IMR-90 (cell line): ENCODE measurements around the gene FOXO1.

Experiments
- BHLHE40 ChIP-seq: fragments of 150-350 bp; IDR thresholded peaks from 2 replicates; pipeline ENCODE4 v1.6.1; 2016; ENCODE audit warnings: mild to moderate bottlenecking, low read depth, low read length
- CHD1 ChIP-seq: IDR thresholded peaks from 2 replicates; pipeline ENCODE4 v1.6.1; 2012; ENCODE audit warnings: low read depth, low read length, improper control_type of control experiment
- CTCF ChIP-seq: conservative IDR thresholded peaks from 2 replicates; pipeline ENCODE4 v1.5.1; 2012; ENCODE audit warnings: mild to moderate bottlenecking, low read depth, low read length, improper control_type of control experiment
- ELK1 ChIP-seq: fragments of 150-350 bp; IDR thresholded peaks from 2 replicates; pipeline ENCODE4 v1.6.1; 2016; ENCODE audit warnings: low read depth, mild to moderate bottlenecking, low read length, moderate library complexity, borderline replicate concordance
- FOS ChIP-seq: fragments of 150-350 bp; IDR thresholded peaks from 2 replicates; pipeline ENCODE4 v1.6.1; 2016; ENCODE audit warnings: low read depth, low read length
- NFE2L2 ChIP-seq: fragments of 150-350 bp; IDR thresholded peaks from 2 replicates; pipeline ENCODE4 v1.6.1; 2016; ENCODE audit warnings: low read depth, mild to moderate bottlenecking, low read length
- POLR2A ChIP-seq: IDR thresholded peaks from 2 replicates; pipeline ENCODE4 v1.6.1; 2012; ENCODE audit warnings: mild to moderate bottlenecking, low read depth, low read length
- RCOR1 ChIP-seq: IDR thresholded peaks from 2 replicates; pipeline ENCODE4 v1.6.1; 2012; ENCODE audit warnings: mild to moderate bottlenecking, low read length, improper control_type of control experiment; ENCODE audit not compliant: insufficient replicate concordance
- RFX5 ChIP-seq: IDR thresholded peaks from 2 replicates; pipeline ENCODE4 v1.8.0; 2012; ENCODE audit warnings: low read depth, mild to moderate bottlenecking, low read length, moderate library complexity
- USF2 ChIP-seq: fragments of 150-350 bp; IDR thresholded peaks from 2 replicates; pipeline ENCODE4 v1.6.1; 2017; ENCODE audit warnings: mild to moderate bottlenecking, antibody characterized with exemption, low read length, low read depth

- TF ChIP-seq BHLHE40, result no peak
- TF ChIP-seq CTCF, result no peak
- no peak for TF ChIP-seq POLR2A
- TF ChIP-seq ELK1, result no peak
- TF ChIP-seq FOS, result no peak
- TF ChIP-seq RFX5, result no peak
- TF ChIP-seq USF2, result no peak
- TF ChIP-seq NFE2L2, result no peak
- TF ChIP-seq CHD1, result no peak
- TF ChIP-seq RCOR1, result no peak
Observed at GRCh38 chr13:40648040-40648439, 18.4 kb downstream of the FOXO1 start.
